Measurements from ENCODE around the gene ZNF474. TPM values are rescaled to one million over a fixed set of nuclear protein-coding genes. Genes with fewer than 3 reads are reported as not detected.
A peak's percentile ranks its signal among the peaks of the same experiment; 100 is the strongest.

Gene ZNF474
- total RNA-seq, 1 donor from 2014 or later: 1.3 TPM

GRCh38 chr5:122156724-122157325 is 27.5 kb downstream of the ZNF474 start:
- H3K4me2 ChIP-seq: no peak overlapping the region
- no peaks in the 10 kb centered on the region for H3F3A ChIP-seq (ENCODE audit: low read depth)
- no peaks in the 10 kb centered on the region for H3K9me3 Mint-ChIP-seq
- no peaks in the 10 kb centered on the region for H3K27me3 ChIP-seq
- H3K79me2 ChIP-seq (ENCODE audit: low read depth): no peaks in the 10 kb centered on the region
- TF ChIP-seq EZH2phosphoT487 (IDR thresholded peaks at IDR 0.05) (no peak), CTCF (IDR thresholded peaks at IDR 0.05) (peak; percentile 65)
- H3K36me3 ChIP-seq: no peaks in the 10 kb centered on the region
- H3K4me3 Mint-ChIP-seq: no peak overlapping the region
- no peak overlapping the region for H2AFZ ChIP-seq (replicated peaks)
- H3K4me1 ChIP-seq: no peaks in the 10 kb centered on the region
- no peak overlapping the region for H3K4me3 ChIP-seq
- no peak overlapping the region for H3K27ac ChIP-seq
- peaks cover 6% of the 10 kb centered on the region for H3K27me3 Mint-ChIP-seq (ENCODE audit: insufficient read depth, low read depth)
- peaks cover 11% of the 10 kb centered on the region for H3K4me1 Mint-ChIP-seq
- H4K20me1 ChIP-seq (ENCODE audit: low read depth): no peaks in the 10 kb centered on the region
- no peaks in the 10 kb centered on the region for H3K9me3 ChIP-seq (ENCODE audit: low read depth)
- no peak overlapping the region for H3K27ac Mint-ChIP-seq
- H3K9ac ChIP-seq: no peak overlapping the region
- H3K36me3 Mint-ChIP-seq: no peaks in the 10 kb centered on the region
- DNase-seq (ENCODE audit: low spot score): peak; percentile 51

- Histone ChIP-seq H3K79me2 (ENCODE audit: low read depth) (no peaks in the 10 kb centered on the region), H3K4me3 (no peak overlapping the region), H3K27ac (no peak overlapping the region), H3K9me3 (ENCODE audit: low read depth) (no peaks in the 10 kb centered on the region), H3F3A (ENCODE audit: low read depth) (no peaks in the 10 kb centered on the region), H3K4me1 (peaks cover 10% of the 10 kb centered on the region), H3K4me2 (no peak overlapping the region), H3K36me3 (no peaks in the 10 kb centered on the region), H3K9ac (no peak overlapping the region), H4K20me1 (ENCODE audit: low read depth) (no peaks in the 10 kb centered on the region), H2AFZ (replicated peaks) (no peak overlapping the region), H3K27me3 (no peaks in the 10 kb centered on the region)
- Mint-ChIP-seq H3K9me3 (no peaks in the 10 kb centered on the region), H3K27ac (no peak overlapping the region), H3K4me1 (peaks cover 11% of the 10 kb centered on the region), H3K27me3 (ENCODE audit: insufficient read depth, low read depth) (peaks cover 6% of the 10 kb centered on the region), H3K36me3 (no peaks in the 10 kb centered on the region), H3K4me3 (no peak overlapping the region)
- no peak for DNase-seq (ENCODE audit: low spot score)
- no peak for TF ChIP-seq CTCF (IDR thresholded peaks at IDR 0.05)
- TF ChIP-seq EZH2 (IDR thresholded peaks at IDR 0.05): no peak
- TF ChIP-seq EZH2phosphoT487 (IDR thresholded peaks at IDR 0.05): no peak
Observed at GRCh38 chr5:122162100-122162638, 32.8 kb downstream of the ZNF474 start.

GRCh38 chr5:122163121-122164069 is 34.0 kb downstream of the ZNF474 start:
- no peaks in the 10 kb centered on the region for H3K27me3 ChIP-seq
- H3F3A ChIP-seq (ENCODE audit: low read depth): no peaks in the 10 kb centered on the region
- H4K20me1 ChIP-seq (ENCODE audit: low read depth): no peaks in the 10 kb centered on the region
- DNase-seq (ENCODE audit: low spot score): peak; percentile 16
- no peaks in the 10 kb centered on the region for H3K9me3 Mint-ChIP-seq
- no peak overlapping the region for H3K9ac ChIP-seq
- no peak overlapping the region for H3K4me3 ChIP-seq
- TF ChIP-seq EZH2 (IDR thresholded peaks at IDR 0.05) (no peak), CTCF (IDR thresholded peaks at IDR 0.05) (no peak), EZH2phosphoT487 (IDR thresholded peaks at IDR 0.05) (no peak)
- H3K4me3 Mint-ChIP-seq: no peak overlapping the region
- H3K27ac Mint-ChIP-seq: peak overlapping the region; percentile 36
- H3K4me2 ChIP-seq: no peak overlapping the region
- H3K4me1 Mint-ChIP-seq: peaks cover 11% of the 10 kb centered on the region
- H3K36me3 Mint-ChIP-seq: no peaks in the 10 kb centered on the region
- peaks cover 6% of the 10 kb centered on the region for H3K27me3 Mint-ChIP-seq (ENCODE audit: insufficient read depth, low read depth)
- peaks cover 10% of the 10 kb centered on the region for H3K4me1 ChIP-seq
- no peaks in the 10 kb centered on the region for H3K9me3 ChIP-seq (ENCODE audit: low read depth)
- H3K79me2 ChIP-seq (ENCODE audit: low read depth): no peaks in the 10 kb centered on the region
- no peak overlapping the region for H3K27ac ChIP-seq
- no peaks in the 10 kb centered on the region for H3K36me3 ChIP-seq
- no peak overlapping the region for H2AFZ ChIP-seq (replicated peaks)
